ENCODE results near the gene CA5A.

Gene CA5A

DNA sequence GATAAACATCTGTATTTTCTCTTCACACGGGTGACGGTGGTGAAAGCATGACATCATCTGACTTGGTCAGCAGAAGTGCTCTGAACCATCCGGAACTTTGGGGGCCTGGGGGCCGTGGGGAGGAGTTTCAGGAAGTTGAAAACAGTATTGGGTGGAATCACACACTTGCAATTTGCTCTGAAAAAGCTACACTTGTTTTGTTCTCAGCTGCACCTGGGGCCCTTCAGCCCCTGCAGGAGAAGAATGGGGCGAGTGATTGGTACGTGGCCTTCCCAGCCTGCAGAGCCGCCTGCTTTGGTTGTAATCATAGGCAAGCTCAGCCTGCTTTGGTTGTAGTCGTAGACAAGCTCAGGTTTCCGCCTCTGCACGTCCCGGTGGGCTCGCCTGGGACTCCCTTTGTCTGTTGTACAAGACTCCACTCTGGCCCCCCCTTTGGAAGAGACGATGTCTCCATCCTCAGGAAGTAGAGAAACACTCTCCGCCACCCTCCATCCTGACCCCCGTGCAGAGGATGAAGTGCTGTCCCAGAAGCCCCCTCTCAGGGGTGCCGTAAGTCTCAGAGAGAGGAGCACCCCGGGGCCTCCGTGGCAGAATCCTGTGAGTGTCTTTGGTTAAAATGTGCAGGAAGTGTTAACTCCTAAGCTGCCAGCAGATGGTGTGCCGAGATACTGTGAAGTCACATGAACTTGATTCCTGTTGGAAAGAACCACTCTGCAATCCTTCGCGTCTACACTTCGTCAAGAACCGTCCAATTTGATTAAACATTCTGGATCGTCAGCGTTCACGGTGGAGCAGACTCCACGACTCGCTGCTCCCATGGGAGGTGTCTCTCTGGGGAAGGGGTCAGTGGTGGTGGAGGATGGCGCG lies 20.3 kb upstream of the CA5A start:
- H3K9me3 Mint-ChIP-seq, result no peaks in the 10 kb centered on the region
- peak overlapping the region; percentile 81 for H3K4me3 Mint-ChIP-seq
- peak; percentile 80 for DNase-seq
- peak overlapping the region; percentile 99 for H3K27ac Mint-ChIP-seq
- H3K36me3 Mint-ChIP-seq (ENCODE audit: low read depth), result peaks cover 73% of the 10 kb centered on the region
- no peaks in the 10 kb centered on the region for H3K27me3 Mint-ChIP-seq
- H3K4me1 Mint-ChIP-seq (ENCODE audit: low read depth), result peaks cover 96% of the 10 kb centered on the region

DNA sequence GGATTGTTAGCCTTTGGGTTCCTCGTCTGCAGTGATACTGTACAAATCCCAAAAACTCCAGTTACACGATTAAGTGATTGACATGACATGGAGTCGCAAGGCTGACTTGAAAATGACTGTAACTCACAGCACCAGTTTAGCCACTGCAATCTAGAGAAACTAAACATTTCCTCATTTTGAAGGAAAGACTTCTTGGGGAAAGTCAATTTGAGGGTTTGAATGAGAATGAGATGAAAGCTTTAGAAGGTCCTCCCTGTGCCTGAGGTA lies 19.7 kb upstream of the CA5A start:
- no peaks in the 10 kb centered on the region for H3K27me3 Mint-ChIP-seq
- peak overlapping the region; percentile 81 for H3K4me3 Mint-ChIP-seq
- H3K27ac Mint-ChIP-seq, result peak overlapping the region; percentile 99
- peaks cover 90% of the 10 kb centered on the region for H3K4me1 Mint-ChIP-seq (ENCODE audit: low read depth)
- peaks cover 68% of the 10 kb centered on the region for H3K36me3 Mint-ChIP-seq (ENCODE audit: low read depth)
- no peaks in the 10 kb centered on the region for H3K9me3 Mint-ChIP-seq
- no peak for DNase-seq

DNA sequence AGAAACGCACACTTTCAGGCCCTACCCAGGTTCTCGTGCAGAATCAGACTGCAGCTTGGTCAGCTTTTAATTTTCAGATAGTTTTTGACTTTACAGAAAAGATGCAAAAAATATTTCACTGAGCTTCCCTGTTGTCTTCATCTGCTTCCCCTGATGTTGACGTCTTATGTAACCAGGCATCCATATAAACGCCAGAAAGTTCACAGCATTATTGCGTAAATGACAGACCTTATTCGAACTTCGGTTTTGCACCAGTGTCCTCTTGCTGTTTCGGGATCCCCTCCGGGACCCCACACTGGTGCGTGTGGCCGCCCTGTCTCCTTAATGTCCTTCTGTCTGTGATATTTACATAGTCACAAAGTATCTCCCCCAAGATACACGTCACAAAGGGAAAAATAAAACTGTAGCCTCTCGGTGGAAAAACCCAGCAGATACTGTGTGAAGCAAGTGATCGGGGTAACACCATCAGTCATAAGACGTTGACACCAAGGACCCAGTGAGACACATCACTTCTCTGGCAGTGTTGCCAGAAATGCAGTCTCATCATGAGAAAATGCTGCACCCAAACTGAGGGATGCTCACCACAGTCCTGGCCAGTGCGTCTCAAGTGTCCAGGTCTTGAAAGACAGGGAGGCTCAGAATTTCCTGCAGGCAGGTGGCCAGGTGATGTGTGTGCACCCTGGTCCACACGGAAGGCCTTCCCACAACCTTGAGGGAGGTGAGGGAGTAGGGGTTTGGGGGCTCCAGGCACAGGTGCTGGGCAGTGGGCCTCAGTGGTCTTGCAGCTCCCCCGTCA lies 19.2 kb upstream of the CA5A start:
- Mint-ChIP-seq H3K9me3 (no peaks in the 10 kb centered on the region), H3K27me3 (no peaks in the 10 kb centered on the region), H3K27ac (peak overlapping the region; percentile 99), H3K36me3 (ENCODE audit: low read depth) (peaks cover 67% of the 10 kb centered on the region), H3K4me1 (ENCODE audit: low read depth) (peaks cover 87% of the 10 kb centered on the region), H3K4me3 (peak overlapping the region; percentile 81)
- no peak for DNase-seq

DNA sequence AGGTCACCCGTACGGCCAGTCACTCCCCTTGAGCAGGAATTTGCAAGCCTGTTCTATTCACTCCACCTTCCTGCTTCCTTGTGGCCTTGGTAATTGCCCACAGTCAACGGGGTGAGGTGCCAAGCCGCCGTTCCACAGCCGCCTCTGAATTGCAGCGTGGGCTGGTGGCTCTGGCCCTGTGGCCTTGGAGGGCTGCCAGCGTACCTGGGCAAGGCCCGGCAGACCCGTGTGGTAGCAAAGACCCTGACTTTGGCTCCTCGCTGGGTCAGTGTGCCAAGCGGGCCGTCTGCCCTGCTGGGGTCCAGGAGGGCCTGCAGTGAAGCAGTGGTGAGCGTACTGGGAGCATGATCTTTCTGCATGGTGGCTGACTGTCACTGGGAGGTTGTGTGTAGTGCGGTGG lies 18.5 kb upstream of the CA5A start:
- H3K36me3 Mint-ChIP-seq (ENCODE audit: low read depth), result peaks cover 66% of the 10 kb centered on the region
- H3K27ac Mint-ChIP-seq, result peak overlapping the region; percentile 99
- DNase-seq, result no peak
- H3K4me1 Mint-ChIP-seq (ENCODE audit: low read depth), result peaks cover 83% of the 10 kb centered on the region
- H3K27me3 Mint-ChIP-seq, result no peaks in the 10 kb centered on the region
- no peaks in the 10 kb centered on the region for H3K9me3 Mint-ChIP-seq
- H3K4me3 Mint-ChIP-seq, result no peak overlapping the region

DNA sequence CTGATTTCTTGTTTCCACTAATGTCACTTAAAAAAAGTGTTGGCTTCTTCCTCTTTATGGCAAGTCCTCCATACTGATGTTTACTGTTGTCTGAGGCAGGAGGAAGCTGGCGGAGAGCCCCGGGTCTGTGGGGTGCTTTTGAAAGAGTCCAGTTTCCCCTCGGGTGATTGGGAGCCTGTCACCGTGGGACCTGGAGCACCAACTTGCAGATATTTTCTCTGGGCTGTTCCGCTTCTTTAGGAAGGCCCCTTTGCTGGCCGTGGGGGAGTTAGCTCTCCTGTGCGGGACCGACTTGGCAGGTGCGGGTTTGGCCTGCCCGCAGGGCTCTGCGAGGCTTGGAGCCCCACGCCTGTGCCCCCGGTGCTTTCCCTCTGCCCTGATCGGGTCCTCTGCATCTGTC lies 18.0 kb upstream of the CA5A start:
- Mint-ChIP-seq H3K9me3 (no peaks in the 10 kb centered on the region), H3K4me3 (peak overlapping the region; percentile 91), H3K27ac (peak overlapping the region; percentile 99), H3K36me3 (ENCODE audit: low read depth) (peaks cover 64% of the 10 kb centered on the region), H3K4me1 (ENCODE audit: low read depth) (peaks cover 78% of the 10 kb centered on the region), H3K27me3 (no peaks in the 10 kb centered on the region)
- DNase-seq, result no peak

DNA sequence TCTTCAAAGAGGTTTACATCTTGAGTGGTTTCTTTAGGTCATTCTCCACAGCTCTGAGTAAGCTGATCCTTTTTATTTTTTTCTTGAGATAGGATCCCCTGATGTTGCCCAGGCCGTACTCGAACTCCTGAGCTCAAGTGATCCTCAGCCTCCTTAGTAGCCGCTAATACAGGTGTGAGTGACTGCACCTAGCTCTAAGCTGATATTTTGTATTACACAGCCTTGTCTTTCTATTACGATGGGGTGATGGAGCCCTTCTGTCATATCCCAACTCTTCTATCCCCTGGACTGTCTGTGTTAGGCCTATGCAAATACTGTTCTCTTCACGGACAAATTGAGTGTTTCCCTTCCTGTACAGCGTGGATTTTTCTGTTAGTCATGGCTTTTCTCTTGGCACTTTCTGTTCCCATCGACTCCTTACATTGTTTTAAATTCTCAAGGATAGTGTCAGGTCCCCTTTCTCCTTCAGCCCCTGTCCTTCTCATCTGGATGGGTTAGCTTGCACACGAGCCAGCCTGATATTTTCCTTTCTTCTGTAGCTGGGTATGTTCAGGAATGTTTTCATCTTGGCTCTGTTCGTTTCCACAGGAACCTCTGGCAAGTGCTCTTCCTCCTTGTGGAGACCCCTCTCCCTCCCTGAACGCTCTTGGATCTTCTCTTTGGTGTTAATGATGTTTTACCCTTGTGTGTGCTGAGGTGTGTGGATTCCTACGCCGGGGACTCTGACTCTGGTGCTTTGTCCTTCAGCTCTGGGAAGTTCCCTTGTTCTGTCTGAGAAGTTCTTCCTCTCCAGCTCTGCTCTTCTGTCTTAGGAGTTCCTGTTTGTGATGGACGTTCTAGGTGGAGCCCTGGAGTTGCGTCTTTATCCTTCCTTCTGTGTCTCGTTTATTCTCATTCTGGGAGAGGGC lies 17.2 kb upstream of the CA5A start:
- peaks cover 70% of the 10 kb centered on the region for H3K4me1 Mint-ChIP-seq (ENCODE audit: low read depth)

DNA sequence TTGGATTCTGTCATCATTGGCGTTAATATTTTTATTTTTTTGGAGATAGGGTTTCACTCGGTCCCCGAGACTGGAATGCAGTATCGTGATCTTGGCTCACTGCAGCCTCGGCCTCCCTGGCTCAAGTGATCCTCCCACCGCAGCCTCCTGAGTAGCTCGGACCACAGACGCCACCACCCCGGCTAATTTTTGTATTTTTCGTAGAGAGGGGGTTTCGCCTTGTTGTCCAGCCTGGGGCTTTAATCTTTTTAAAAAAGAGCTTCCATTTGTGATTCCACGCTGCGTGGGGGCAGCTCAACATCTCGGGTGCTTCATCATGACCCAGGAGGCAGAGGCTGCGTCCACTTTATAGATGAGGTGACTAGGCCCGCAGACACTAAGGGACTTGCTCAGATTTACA lies 16.4 kb upstream of the CA5A start:
- no peaks in the 10 kb centered on the region for H3K27me3 Mint-ChIP-seq
- no peak for DNase-seq
- peak overlapping the region; percentile 99 for H3K27ac Mint-ChIP-seq
- H3K4me3 Mint-ChIP-seq, result peak overlapping the region; percentile 91
- H3K9me3 Mint-ChIP-seq, result no peaks in the 10 kb centered on the region
- peaks cover 69% of the 10 kb centered on the region for H3K4me1 Mint-ChIP-seq (ENCODE audit: low read depth)
- H3K36me3 Mint-ChIP-seq (ENCODE audit: low read depth), result peaks cover 54% of the 10 kb centered on the region

More for the DNA sequence above, 17.2 kb upstream of the CA5A start:
- Mint-ChIP-seq H3K4me3 (peak overlapping the region; percentile 91), H3K27ac (peak overlapping the region; percentile 99), H3K9me3 (no peaks in the 10 kb centered on the region), H3K27me3 (no peaks in the 10 kb centered on the region), H3K36me3 (ENCODE audit: low read depth) (peaks cover 59% of the 10 kb centered on the region)
- no peak for DNase-seq

DNA sequence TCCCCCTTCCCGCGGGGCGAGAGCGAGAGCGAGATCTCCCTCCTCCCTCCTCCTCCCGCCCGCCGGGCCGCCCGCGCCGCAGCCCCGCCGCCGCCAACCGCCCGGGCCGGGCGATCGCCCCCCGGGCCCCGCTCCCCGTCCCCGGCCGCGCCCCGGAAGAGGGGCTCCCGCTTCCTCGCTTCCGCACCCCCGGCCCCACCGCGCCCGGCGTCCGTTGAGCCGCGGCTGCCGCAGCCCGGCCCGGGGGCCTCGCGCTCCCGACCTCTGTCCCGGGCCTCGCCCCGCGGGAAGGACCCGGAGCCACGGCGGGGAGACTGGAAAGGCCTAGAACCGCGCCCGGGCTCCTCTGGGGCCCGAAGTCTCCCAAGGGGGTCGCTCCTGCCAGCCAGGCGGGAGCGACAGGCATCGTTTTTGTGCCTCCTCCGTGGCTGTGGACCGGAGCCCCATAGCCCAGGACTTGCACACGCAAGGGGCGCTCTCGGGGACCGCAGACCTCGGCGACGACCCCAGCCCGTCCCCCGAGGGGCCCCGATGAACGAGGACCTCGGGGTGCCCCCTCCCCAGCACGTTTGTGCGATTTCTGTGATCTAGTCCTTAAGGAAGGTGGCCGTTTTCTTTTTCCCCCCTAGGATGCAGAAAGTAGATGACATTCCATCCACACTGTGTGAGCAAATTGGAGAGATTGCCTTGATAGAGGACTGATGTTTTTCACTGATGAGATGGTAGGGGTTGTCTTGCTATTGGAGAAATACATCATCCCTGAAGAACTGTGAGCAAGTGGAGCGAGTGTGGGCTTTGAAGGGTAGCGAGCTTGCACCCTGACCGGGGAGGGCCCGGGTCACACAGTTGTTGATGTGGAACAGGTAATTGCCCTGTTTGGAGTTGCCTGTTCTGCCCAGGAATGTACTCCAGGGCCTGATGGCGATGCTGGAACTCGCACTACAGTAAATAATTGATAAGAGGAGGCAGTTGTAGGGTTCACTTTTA lies 15.5 kb upstream of the CA5A start:
- H3K27ac Mint-ChIP-seq, result peak overlapping the region; percentile 99

DNA sequence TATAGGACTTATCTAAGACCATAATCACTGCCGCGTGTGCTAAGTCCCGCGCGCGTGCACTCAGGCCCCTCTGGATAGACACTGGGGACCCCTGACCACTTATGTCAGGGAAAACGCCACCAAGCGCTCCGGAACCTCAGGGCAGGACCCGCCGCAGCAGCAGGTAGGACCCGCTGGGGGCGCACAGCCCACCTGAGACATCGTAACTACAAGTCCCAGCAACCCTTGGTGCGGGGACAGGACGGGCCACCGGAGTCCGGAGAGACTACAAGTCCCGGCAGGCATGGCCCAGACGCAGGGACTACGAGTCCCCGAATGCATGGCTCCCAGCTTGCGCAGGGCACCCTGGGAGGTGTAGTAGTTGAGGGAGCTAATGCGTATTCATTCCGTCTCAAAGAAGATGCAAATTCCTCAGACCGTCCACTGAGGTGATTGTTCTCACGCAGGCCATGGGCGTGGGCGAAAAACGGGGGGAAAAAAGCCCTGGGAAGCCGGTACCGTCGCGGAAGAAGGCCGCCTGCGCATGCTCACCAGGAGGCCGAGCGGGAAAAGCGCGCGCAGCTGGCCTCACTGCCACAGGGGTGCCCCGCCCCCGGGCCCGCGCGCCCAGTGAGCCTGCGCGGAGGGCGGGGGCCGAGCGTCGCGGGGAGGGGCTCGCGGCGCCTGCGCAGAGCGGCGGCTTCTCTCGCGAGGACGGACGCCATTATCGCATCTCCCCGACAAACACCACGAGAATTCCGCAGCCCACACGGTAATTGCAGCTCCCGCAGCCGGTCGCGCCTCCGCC lies 14.6 kb upstream of the CA5A start, which contains the start of gene BANP:
TSS of gene BANP (plus strand) at position 670 of the 787 bp plus-strand sequence. CDS start 23,682 bp downstream, outside the sequence.
- peak within 1 kb of the TSS; percentile 91 for H3K4me3 Mint-ChIP-seq
- peaks cover 41% of the 10 kb centered on the region for H3K36me3 Mint-ChIP-seq (ENCODE audit: low read depth)
- peak within 1 kb of the TSS; percentile 99 for H3K27ac Mint-ChIP-seq
- DNase-seq, result peak; percentile 96
- H3K27me3 Mint-ChIP-seq, result no peaks in the 10 kb centered on the region
- no peaks in the 10 kb centered on the region for H3K9me3 Mint-ChIP-seq
- H3K4me1 Mint-ChIP-seq (ENCODE audit: low read depth), result peaks cover 52% of the 10 kb centered on the region

More for the DNA sequence above, 15.5 kb upstream of the CA5A start:
- peak overlapping the region; percentile 91 for H3K4me3 Mint-ChIP-seq
- H3K36me3 Mint-ChIP-seq (ENCODE audit: low read depth), result peaks cover 44% of the 10 kb centered on the region
- peak; percentile 45 for DNase-seq
- no peaks in the 10 kb centered on the region for H3K9me3 Mint-ChIP-seq
- no peaks in the 10 kb centered on the region for H3K27me3 Mint-ChIP-seq
- H3K4me1 Mint-ChIP-seq (ENCODE audit: low read depth), result peaks cover 61% of the 10 kb centered on the region

DNA sequence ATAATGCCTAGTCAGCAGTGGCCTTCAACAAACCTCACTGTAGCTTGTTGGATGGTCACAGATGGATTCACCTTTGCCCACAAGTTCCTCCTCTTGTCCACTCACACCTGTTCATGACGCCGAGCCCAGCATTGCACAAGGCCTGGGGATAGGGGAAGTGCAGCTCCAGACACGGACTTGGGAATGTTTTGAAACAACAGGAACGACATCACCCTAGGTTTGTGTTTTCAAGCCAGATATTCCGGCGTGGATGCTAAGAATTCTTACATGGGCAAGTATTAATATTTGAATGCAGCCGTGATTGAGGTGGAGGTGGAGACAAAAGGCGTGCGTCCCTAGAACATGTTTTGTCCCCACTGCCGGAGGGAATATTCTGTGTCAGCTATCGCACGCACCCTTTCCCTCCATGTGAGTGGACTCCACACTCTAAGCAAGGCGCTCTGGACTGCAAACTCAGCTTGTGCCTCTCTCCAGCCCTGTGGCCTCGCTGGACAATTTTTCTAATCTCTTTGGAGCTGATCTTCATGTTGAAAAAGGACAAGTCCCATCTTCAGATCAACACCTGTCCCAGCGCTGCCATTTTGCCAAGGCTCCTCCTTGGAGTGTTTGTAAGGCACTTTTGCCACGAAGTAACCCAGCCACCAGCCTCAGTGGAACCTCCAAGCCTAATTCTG lies 12.9 kb upstream of the CA5A start:
- peaks cover 26% of the 10 kb centered on the region for H3K36me3 Mint-ChIP-seq (ENCODE audit: low read depth)
- peaks cover 34% of the 10 kb centered on the region for H3K4me1 Mint-ChIP-seq (ENCODE audit: low read depth)
- DNase-seq, result no peak
- H3K4me3 Mint-ChIP-seq, result peak overlapping the region; percentile 38
- no peaks in the 10 kb centered on the region for H3K9me3 Mint-ChIP-seq
- H3K27ac Mint-ChIP-seq, result peak overlapping the region; percentile 4
- H3K27me3 Mint-ChIP-seq, result no peaks in the 10 kb centered on the region

DNA sequence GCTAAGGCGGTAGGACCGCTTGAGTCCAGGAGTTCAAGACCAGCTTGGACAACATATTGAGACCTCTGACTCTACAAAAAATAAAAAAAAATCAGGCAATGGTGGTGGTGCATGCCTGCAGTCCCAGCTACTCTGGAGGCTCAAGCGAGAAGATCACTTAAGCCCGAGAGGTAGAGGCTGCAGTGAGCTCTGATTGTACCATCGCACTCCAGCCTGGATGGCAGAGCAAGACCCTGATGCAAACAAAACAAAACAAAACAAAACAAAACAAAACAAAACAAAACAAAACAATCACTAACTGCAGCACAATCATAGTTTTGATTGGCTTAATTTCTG lies 12.4 kb upstream of the CA5A start:
- H3K4me1 Mint-ChIP-seq (ENCODE audit: low read depth), result peaks cover 29% of the 10 kb centered on the region
- H3K36me3 Mint-ChIP-seq (ENCODE audit: low read depth), result peaks cover 21% of the 10 kb centered on the region
- no peak overlapping the region for H3K4me3 Mint-ChIP-seq
- no peak for DNase-seq
- no peaks in the 10 kb centered on the region for H3K9me3 Mint-ChIP-seq
- H3K27ac Mint-ChIP-seq, result peak overlapping the region; percentile 4
- no peaks in the 10 kb centered on the region for H3K27me3 Mint-ChIP-seq

DNA sequence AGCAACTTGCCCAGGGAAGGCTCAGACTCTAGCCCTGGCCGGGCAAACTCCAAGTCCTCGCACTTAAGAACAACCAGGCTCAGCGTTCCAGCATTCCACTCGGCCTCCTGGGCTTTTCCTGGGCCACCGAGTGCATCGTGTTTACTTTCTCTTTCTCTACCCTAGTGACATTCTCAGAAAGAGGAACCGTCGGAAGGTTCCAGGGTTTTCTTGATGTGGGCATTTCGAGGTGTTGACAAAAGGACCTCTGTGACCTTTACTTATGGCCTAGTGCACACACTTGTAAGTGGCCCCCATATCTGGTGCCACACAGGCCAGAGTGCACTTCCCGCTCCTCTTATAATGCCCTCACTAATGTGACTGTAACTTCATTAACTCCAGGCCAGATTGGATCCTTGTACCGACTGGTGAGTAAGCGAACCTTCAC lies 11.8 kb upstream of the CA5A start:
- Mint-ChIP-seq H3K4me3 (no peak overlapping the region), H3K27ac (peak overlapping the region; percentile 4), H3K27me3 (no peaks in the 10 kb centered on the region), H3K36me3 (ENCODE audit: low read depth) (peaks cover 15% of the 10 kb centered on the region), H3K4me1 (ENCODE audit: low read depth) (peaks cover 24% of the 10 kb centered on the region), H3K9me3 (no peaks in the 10 kb centered on the region)
- no peak for DNase-seq

Measured in activated T-cell treated with anti-CD3 and anti-CD28 coated beads, Interleukin-2, amount 50 U/mL, for 24 hours (primary cell).